Measurements from ENCODE around the gene DCUN1D1.

GRCh38 chr3:182989566-182989965 lies 9.2 kb upstream of the DCUN1D1 start:
- no peak for TF ChIP-seq NBN (IDR thresholded peaks at IDR 0.05)
- TF ChIP-seq CTCF (IDR thresholded peaks at IDR 0.05 in 2 of 3, conservative IDR thresholded peaks at IDR 0.05 in 1 of 3; ENCODE audit: control insufficient read depth in 2 of 3, extremely low read depth in 1 of 3, insufficient read depth in 1 of 3, low read depth in 3 of 3, low read length in 3 of 3): no peak
- TF ChIP-seq NR2C2 (IDR thresholded peaks at IDR 0.05; ENCODE audit: borderline replicate concordance, control insufficient read depth, insufficient read length, low read depth): no peak
- TF ChIP-seq YY1 (IDR thresholded peaks at IDR 0.05; ENCODE audit: low read depth, low read length): no peak
- TF ChIP-seq GATAD2B (conservative IDR thresholded peaks at IDR 0.05; ENCODE audit: low read depth): no peak
- no peak for TF ChIP-seq CEBPB (IDR thresholded peaks at IDR 0.05; ENCODE audit: borderline replicate concordance in 1 of 2, low read depth in 2 of 2, low read length in 2 of 2)
- TF ChIP-seq ATF3 (IDR thresholded peaks at IDR 0.05; ENCODE audit: borderline replicate concordance, extremely low read depth, low read depth, low read length): no peak
- no peak for TF ChIP-seq RAD21 (IDR thresholded peaks at IDR 0.05; ENCODE audit: insufficient read depth, low read depth, low read length)
- TF ChIP-seq FOS (IDR thresholded peaks at IDR 0.05; ENCODE audit: borderline replicate concordance, extremely low read depth, insufficient read length): no peak
- TF ChIP-seq RFX5 (IDR thresholded peaks at IDR 0.05; ENCODE audit: low read depth, low read length): no peak
